OCI-LY3 (cell line): ENCODE data around the gene WDR26.

Source experiments
- EZH2phosphoT487 ChIP-seq: fragments of 200-600 bp; shearing (Covaris generic); IDR thresholded peaks from 2 replicates; pipeline ENCODE4 v1.6.1; 2018; ENCODE audit warnings: antibody characterized with exemption, mixed run types, low read depth
- TF ChIP-seq, protein P1 (sequence below): fragments of 200-600, 300-600 bp; sonication (generic); IDR thresholded peaks from 2 replicates; pipeline ENCODE4 v1.5.1; 2014; ENCODE audit warnings: antibody characterized with exemption, low read length, low read depth

DNA sequence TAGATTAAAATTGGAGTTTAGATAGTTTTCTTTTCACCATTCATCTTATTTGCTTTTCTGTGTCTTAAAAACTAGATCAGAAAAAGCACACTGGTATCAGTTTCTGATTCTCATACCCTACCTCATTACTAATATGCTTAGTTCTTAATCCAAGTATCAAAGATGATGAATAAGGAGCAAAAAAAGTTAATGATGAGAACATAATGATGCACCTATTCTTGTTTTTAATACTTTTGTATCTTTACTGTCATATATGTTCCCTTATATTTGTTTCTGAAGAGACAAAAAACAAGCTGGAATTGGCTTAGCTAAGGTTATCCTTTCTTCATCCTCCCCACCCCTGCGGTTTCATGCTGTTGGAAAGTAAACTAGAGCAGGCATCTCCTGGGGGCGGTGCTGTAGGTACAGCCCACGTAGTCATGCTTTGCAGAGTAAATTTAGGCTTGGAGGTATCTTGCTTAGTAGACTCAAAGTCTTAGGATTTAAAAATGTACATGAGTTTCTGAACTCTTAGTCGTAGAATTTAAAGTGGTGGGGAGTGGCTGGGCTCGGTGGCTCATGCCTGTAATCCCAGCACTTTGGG is 61.5 kb downstream of the WDR26 start:
- TF ChIP-seq, protein P1, sequence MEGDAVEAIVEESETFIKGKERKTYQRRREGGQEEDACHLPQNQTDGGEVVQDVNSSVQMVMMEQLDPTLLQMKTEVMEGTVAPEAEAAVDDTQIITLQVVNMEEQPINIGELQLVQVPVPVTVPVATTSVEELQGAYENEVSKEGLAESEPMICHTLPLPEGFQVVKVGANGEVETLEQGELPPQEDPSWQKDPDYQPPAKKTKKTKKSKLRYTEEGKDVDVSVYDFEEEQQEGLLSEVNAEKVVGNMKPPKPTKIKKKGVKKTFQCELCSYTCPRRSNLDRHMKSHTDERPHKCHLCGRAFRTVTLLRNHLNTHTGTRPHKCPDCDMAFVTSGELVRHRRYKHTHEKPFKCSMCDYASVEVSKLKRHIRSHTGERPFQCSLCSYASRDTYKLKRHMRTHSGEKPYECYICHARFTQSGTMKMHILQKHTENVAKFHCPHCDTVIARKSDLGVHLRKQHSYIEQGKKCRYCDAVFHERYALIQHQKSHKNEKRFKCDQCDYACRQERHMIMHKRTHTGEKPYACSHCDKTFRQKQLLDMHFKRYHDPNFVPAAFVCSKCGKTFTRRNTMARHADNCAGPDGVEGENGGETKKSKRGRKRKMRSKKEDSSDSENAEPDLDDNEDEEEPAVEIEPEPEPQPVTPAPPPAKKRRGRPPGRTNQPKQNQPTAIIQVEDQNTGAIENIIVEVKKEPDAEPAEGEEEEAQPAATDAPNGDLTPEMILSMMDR = no peak
- no peak for TF ChIP-seq EZH2phosphoT487
